SKM-1 treated with dmso at 0.1 percent for 144 hours (cell line): ENCODE results near the gene PPP1R3A.
"Not testable (repeated sequence)": the region's sequence is repeated elsewhere in the genome, so short reads cannot be mapped to it uniquely, and the experiment has no call there.

Experiments
- DNase-seq: peaks from one replicate; lab custom pipeline; 2025; ENCODE audit not compliant: unreplicated experiment; lab: John Stamatoyannopoulos, UW

PPP1R3A gene, protein sequence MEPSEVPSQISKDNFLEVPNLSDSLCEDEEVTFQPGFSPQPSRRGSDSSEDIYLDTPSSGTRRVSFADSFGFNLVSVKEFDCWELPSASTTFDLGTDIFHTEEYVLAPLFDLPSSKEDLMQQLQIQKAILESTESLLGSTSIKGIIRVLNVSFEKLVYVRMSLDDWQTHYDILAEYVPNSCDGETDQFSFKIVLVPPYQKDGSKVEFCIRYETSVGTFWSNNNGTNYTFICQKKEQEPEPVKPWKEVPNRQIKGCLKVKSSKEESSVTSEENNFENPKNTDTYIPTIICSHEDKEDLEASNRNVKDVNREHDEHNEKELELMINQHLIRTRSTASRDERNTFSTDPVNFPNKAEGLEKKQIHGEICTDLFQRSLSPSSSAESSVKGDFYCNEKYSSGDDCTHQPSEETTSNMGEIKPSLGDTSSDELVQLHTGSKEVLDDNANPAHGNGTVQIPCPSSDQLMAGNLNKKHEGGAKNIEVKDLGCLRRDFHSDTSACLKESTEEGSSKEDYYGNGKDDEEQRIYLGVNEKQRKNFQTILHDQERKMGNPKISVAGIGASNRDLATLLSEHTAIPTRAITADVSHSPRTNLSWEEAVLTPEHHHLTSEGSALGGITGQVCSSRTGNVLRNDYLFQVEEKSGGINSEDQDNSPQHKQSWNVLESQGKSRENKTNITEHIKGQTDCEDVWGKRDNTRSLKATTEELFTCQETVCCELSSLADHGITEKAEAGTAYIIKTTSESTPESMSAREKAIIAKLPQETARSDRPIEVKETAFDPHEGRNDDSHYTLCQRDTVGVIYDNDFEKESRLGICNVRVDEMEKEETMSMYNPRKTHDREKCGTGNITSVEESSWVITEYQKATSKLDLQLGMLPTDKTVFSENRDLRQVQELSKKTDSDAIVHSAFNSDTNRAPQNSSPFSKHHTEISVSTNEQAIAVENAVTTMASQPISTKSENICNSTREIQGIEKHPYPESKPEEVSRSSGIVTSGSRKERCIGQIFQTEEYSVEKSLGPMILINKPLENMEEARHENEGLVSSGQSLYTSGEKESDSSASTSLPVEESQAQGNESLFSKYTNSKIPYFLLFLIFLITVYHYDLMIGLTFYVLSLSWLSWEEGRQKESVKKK

DNA sequence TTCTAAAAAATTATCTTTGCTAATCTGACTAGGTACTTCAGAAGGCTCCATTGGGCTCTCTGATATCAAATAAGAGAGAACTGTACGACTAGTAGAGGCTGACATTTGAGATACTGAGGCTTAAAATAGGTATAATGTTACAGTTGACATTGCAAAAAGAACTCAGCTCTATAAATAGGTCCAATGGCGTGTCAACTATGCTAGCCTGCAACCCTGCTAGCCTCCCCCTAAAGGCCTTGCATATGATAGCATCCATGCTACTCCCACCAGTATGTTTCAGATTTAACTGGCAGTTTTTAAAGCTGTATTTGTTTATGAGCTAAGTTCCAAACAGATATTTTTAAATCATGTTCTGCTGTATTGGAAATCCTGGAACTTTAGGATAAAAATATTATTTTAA lies at the start of gene PPP1R3A:
Gene PPP1R3A (minus strand): TSS at position 64 of the 400 bp plus-strand sequence. CDS start 13 bp downstream, at position 51.
- DNase-seq, result no peak

DNA sequence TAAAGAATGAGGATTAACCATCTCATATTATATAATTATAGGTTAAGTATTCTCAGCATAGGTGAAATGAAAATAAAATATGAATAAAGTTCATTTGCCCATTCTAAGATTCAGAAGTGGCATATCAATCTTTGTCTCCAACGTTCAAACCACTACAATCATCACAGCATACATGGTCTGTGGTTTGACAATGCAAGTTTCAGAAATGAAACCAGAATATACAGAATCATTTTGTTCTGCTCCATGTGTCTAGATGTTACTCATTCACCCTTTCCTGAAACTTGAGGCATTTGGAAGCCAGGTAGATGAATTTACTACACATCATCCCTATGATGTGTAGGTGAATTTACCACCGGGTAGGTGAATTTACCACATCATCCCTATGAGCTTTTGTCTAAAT lies 44.5 kb upstream of the PPP1R3A start:
- no peak for DNase-seq

DNA sequence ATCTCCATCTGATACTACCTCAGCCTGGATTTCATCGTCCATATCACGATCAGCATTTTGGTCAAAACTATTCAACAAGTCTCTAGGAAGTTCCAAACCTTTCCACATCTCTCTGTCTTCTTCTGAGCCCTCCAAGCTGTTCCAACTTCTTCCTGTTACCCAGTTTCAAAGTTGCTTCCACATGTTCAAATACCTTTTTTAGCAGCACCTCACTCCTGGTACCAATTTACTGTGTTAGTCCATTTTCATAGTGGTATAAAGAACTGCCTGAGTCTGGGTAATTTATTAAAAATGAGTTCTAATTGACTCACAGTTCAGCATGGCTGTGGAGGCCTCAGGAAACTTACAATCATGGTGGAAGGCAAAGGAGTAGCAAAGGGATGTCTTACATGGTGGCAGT lies 41.1 kb upstream of the PPP1R3A start:
- DNase-seq, result no peak

DNA sequence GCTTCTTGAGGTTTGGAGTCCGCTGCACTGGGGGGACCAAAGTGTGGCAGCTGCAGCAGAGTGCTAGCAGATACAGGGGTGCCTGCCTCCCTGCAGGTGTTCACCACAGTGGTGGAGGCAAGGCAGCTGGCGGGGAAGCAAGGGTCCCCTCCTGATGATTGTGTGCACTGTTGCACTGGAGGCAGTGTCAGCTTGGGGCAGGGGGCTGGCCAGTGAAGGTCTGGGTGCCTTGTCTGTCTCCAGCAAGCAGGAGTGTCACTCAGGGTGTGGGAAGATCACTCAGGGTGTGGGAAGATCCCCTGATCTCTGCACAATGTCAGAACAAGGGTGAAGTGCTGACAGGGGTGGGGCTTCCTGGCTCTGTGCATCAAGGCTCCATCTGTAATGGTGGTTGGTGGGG lies 36.3 kb upstream of the PPP1R3A start:
- no peak for DNase-seq

DNA sequence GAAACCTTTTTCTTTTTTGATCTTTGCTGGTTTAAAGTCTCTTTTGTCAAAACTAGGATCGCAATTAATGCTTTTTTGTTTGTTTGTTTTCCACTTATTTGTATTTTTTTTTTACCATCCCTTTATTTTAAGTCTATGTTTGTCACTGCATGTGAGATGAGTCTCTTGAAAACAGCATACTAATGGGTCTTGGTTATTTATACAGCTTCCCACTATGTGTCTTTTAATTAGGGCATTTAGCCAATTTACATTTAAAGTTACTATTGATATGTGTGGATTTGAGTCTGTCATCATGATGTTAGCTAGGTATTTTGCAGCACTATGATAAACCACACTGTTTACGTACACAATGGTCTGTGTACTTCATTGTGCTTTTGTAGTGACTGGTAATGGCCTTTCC lies 34.7 kb upstream of the PPP1R3A start:
- no peak for DNase-seq

DNA sequence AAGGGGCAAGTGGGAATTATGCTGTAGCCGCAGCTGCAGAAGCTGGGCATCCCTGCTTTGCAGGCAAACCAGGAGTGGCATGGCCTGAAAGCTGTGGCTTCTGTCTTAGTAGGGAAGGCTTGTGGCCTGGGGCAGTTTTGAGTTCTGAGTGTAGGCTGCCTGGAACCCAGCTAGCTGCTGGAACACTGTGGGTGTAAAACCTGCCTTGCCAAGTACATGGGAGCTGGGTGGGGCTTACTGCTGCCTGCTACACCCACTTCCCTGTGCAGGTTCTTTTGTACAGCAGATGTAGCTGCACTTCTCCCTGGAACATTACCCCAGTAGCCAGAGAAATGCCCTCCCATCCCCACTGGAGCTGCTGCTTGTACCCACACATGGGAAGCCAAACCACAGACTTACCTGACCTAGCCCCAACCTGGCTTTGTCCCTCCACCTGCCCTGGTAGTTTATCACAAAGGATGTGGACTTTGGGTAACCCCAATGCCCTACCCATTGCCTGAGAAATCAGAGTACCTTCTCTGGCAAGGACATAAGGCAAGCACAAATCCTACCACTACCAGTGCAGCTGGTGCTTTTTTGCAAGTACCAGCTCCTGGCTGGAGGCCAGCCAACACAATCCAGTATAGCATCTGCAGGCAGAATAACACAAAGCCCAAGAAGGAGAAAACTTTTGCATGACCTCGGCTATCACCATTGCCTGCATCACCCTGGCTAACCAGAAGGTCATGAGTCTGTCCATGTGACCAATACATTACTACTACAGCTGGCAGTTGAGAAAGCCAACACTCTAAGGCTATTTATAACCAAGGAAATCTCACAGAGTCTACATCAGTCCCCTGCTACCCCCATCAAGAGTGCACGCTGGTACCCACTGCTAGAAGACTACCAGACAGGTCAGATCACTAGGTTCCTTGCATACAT lies 26.5 kb upstream of the PPP1R3A start:
- DNase-seq, result no peak

DNA sequence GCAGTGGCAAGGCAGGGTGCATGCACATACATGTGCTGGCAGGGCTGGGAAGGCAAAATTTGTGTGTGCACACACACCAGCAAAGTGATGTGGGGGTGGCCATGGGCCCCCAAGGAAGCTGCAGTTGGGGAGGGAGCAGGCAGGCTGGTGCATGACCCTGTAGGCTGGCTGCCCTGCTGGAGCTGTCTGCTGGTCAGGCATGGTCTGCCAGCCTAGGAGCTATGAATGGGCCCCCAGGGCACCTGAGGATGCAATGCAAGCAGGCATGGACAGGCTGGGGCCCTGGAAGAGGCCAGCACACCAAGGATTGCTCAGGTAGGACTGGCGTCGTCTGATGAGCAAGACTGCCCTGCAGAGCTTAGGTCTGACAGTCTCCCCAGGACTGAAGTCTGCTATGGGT lies 18.2 kb upstream of the PPP1R3A start:
- no peak for DNase-seq

DNA sequence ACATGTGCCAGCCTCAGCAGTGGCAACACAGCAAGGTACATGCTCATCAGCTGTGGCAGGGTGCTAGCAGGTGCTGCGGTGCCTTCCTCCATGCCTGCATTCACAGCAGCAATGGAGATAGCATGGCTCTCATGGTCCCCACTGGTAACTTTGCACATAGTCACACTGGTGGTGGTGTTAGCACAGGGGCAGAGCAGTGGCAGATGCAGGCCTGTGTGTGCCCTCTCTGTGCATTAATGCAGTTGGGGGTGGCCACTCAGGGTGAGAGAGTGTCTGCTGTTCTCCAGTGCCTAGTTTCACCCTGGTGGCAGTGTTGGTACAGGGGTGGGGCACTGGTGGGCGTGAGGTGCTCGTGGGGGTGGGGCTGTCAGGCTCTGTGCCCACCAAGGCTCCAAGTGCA lies 17.7 kb upstream of the PPP1R3A start:
- DNase-seq, result no peak

DNA sequence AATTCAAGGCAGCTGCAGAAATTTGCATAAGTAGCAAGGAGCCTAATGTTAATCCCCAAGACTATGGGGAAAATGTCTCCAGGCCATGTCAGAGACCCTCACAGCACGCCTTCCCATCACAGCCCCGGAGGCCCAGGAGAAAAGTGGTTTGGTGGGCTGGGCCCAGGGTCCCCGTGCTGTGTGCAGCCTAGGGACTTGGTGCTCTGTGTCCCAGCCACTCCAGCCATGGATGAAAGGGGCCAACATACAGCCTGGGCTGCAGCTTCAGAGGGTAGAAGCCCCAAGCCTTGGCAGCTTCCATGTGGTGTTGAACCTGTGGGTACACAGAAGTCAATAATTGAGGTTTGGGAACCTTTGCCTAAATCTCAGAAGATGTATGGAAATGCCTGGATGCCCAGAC lies 10.6 kb upstream of the PPP1R3A start:
- DNase-seq, result not testable (repeated sequence)

DNA sequence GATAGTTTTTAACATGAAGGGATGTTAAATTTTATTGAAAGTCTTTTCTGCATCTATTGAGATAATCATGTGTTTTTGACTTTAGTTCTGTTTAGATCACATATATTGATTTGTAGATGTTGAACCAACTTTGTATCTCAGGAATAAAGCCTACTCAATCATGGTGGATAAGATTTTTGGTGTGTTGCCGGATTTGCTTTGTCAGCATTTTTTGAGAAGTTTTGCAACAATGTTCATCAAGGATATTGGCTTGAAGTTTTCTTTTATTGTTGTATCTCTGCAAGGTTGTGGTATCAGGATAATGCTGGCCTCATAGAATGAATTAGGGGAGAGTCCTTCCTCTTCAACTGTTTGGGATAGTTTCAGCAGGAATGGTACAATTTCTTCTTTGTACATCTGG lies 9.3 kb upstream of the PPP1R3A start:
- no peak for DNase-seq

DNA sequence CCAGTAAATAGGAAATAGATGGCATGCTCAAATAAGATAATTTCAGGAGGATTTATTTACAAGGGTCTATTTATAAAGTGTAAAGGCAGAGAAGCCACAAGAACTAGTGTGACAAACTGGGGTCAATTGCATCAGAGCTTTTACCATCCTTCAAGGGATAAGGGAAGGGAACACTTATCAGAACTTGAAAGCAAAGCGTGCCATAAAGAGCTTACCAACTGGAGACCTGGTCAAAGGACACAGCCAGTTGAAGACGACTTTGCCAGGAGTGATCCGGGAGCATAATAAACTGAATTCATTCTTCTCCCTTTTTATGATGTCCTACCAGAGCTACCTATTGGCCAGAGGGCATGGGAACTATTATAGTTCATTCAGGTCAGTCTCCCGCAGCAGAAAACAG lies 3.2 kb upstream of the PPP1R3A start:
- DNase-seq, result no peak

DNA sequence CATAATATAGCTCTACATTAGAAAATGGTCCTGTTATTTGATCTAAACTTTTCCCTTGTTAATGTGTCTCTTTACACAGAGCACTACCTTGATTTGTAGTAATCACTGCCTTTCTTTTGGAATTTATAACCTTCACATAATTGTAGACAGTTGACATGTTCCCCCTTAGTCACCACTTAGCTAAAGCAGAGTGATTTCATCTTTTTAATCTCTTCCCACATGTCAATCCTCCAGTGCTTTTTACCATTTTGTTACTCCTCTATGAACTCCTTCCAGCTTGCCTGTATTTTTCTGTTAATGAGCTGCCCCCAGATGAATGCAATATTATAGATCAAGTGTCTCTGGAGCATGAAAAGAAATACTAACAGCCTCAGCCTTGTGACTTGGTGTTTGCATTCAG lies 2.6 kb upstream of the PPP1R3A start:
- no peak for DNase-seq

DNA sequence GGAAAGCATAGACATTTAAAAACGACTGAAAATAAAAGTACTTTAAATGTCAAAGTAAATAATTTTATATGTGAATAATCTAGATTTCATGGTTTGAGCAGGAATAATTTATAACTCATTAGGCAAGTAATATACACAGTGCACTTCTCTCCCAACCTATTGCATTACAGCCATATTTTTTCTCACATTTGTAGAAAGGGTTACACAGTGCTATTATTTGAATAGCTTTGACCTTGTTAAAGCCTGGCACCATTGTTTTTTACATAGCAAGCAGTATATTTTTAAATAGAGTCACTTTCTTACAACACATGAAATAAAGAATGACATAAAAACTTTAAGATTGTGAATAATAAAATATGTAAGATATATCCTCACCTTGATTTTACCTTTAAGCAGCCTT lies 969 bp downstream of the PPP1R3A start:
- no peak for DNase-seq

DNA sequence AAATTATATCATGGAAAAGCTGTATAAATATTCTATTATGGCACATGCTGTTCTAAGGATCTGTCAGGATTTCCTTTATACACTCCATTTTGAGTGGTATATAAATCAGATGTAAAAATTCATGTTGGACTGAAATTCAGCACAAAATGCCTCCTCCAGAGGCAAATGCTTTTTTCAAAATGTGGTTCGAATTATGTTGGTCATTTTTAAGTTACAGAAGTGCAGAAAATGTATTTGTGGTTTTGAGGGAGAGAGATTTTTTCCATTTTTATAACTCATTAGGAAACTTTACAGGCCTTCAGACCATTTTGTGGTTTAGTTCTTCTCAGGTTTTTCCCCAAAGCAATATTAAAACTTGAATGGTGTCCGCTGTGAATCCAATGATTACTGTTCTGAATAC lies 2.9 kb downstream of the PPP1R3A start:
- DNase-seq, result no peak

DNA sequence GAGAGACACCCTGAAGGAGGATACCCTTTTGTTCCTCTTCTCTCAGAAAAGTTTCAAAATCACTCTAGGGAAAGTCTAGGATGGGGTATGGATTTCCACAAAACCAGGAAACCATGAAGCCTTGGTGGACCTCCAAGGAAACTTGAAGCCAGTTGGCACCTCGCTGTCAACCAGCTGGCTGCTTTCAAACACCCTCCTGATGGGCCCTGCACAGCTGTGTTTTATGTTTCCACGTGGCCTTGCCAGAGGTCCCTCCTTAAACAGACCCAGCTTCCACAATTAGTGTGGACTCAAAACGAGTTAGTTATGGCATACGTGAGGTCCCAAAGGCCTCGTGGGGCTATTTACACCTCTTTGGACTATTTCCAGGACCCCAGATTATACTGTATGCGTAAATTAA lies 5.9 kb downstream of the PPP1R3A start:
- DNase-seq, result no peak

DNA sequence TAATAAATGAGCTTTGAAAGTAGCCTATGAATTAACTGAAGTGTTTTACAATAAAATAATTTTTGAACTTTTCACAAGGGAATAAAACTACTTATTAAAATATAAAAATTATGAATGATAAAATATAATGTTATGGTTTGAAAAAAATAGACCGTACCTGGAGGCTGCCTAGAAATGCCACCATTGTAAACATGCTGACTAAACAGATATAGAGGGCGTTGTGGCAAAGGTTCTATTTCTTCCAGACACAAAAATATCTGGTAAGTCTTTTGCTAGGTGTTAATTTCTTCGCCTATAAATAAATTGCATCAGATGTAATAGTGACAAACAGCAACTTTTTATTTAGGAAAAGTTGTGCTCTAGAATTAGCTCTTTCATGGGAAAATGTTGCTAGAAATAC lies 11.2 kb downstream of the PPP1R3A start:
- DNase-seq, result no peak

DNA sequence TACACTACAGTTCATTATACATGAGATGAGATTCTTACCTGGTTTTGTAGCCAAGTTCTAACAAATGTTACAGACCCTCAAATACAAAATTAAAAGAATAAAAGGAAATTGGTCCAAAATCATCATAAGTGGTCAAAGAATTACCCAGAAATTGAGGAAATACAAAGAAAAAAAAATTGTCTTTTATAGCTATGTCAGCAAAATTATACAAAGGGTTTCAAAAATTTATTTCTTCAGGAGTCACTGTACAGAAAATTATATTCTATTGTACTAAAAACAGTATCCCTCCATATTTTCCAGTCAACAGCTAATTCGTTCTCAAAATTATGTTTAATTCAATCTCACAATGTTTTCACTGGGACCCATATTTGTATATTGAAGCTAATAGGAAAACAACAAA lies 14.3 kb downstream of the PPP1R3A start:
- no peak for DNase-seq

DNA sequence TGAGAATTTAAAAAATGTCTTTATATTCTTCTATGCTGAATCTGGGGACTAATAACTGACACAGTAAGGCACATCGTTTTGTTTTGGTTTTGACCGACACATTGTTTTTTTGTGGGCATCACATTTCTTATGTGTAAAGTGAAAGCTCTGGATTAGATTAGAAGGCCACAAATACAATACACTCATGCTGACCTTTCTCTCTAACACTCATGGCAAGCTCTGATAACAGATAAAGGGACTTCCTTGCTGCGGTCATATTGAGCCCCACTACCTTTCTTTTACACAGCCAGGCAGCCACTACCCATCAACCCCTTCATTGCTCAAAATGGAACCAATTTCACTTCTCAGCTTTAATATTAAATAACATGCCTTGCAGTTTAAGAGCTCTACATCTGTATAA lies 26.0 kb downstream of the PPP1R3A start:
- DNase-seq, result no peak

DNA sequence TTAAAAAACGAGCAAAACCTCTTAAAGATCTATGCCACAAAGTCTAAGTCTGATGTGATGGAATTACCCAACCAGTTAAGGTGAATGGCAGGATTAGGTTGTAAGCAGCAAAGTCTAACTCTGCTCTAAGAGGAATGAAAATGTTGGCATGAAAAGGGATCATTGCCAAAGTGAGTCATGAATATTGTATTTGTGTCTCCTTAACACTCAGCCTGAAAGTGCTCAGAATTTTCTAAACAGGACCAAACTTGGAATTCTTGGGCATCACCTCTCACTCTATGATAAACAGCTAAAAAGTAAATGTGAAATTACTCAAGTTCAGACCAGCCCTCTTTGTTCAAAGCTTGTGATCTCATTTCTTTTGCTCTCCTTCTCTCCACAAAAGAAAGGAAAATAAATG lies 27.0 kb downstream of the PPP1R3A start:
- no peak for DNase-seq

DNA sequence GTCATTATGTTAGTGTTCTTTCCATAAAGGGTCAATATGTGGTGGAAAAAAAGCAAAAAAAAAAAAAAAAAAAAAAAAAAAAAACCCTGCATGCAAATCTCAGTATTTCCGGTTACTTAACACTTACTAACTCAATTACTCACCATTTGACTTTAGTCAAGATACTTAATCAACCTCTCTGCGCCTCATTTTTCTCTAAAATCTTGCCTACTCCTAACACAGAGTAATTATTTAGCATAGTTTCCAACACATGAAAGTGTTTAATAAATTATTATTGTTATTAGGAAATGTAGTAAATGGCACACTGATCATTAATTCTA lies 27.8 kb downstream of the PPP1R3A start:
- no peak for DNase-seq
